CD4-positive, alpha-beta T cell treated with Interferon alpha-2 for 1 hour (primary cell): ENCODE results near the gene FGF2.
"Not testable (repeated sequence)": the region's sequence is repeated elsewhere in the genome, so short reads cannot be mapped to it uniquely, and the experiment has no call there.

Experiments
- DNase-seq, 2 donors: peaks; one replicate each; pipeline ENCODE4 v3.0.0-alpha.2; 2020 to 2022

FGF2 gene

DNA sequence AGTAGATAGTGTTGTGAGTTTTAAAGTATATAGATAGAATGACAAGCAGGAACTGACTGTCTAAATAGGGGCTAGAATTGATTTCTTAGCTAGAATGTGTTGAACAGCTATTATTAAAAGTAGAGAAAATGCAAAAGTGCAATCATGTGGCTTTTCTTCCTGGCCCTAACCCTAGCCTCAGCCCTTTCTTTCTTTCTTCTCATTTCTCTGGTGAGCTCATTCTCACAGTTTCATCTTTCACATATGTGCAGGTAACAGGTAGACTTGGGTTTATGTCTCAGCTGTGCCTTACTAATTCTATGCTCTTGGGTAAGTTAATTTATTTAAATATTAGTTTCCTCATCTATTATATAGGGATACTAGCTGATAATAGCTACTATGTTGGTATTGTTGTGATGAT, 24.9 kb downstream of the FGF2 start:
- no peak for DNase-seq

DNA sequence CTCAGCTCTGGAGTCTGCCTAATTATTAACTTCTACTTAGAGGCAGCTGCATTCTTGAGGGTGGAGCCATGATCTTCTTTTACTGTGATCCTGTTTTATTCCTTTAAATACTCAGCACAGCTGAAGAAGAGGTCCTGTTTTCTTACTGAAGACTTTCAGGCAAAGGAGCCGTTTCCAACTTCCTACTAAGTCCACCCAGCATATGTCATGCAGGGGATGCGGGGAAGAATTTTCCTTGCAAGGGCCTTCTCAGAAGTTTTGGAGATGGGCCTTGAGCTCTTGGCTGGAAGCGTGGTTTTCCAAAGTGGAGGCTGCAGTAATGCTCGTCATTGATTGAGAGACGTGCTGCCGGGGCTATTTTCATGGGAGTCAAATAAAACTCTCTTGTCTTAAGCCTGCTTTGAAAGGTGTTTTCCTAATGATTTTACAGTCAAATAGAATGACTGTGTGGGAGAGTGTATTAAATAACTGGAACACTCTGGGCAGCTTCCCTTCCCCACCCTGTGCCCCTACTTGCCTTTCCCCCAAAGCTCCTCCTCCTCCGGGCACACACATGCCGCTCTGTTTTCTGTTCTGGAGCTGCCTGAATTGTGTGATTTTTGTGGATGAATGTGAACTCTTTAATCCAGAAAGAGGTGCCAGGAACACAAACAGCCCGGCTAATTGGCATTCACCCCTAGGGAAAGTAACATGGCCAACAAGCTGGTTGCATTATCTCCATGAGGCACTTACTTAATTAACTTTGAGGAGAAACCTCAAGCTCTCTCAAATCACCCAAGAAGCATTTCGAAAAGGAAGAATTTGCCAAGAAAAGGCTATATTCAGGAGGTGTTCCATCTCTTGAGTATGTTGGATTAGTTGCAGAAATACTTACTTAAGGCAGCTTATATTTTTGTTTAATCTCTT, 28.1 kb downstream of the FGF2 start:
- DNase-seq: no peak

DNA sequence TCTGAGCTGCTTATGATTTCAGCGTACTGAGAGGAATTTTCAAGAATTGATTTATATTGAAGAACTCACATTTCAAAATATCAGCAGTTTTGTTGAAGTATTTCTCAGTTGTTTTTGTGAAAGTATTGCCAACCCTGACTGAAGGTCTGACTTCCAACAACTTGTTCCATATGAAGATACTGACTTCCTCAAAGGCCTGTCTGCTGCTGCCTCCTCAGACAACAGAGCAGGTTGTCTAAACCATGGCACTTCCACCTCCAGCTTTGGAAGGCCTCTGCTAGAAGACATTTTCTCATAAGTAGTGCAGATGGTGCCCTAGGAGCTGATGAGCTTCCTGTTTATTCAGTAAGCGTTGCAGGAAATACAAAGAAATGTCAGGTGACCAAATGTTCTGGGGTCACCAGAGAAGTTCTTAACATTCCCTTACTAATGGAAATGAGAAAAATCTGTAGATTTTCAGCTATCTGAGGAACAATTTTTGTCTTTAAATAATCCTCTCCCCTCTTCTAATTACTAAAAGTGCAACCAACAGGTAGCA, 28.8 kb downstream of the FGF2 start:
- no peak for DNase-seq

DNA sequence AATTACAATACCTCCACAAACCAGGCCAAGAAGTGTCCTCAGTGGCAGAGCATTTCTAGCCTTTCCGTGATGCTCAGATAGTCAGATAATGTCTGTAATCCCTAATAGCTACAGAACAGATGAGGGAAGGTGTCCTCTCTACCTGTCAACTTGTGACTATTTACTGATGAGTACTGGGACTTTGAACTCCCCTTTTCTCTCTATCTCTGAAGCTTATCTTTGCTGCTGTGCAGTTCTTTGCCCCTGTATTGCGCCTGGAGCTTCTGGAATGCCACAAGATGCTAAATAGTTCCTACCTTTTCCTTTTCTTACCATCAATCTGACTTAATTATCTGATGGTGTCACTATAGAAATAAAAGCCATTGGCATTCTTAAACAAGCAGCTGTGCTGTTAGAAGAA, 30.5 kb downstream of the FGF2 start:
- no peak for DNase-seq

DNA sequence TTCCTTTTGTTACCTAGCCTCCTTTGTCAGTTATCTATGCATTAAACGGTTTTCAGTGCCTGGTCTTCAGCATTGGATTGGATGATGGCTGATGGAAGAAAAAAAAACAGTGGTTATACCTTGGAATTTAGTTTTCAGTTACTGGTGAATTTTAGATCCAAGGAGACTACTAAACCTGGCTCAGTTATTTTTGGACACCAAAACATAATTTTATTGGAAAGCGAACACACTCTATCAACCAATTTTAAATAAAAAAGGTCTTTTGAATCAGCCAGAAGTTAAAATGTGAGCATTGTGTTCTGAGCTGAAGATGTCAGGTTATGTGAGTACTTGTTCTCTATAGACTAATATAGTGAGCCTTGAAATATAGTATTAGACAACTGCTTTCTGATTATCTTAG, 32.1 kb downstream of the FGF2 start:
- DNase-seq: no peak

GRCh38 chr4:122861172-122861943, 34.7 kb downstream of the FGF2 start:
- DNase-seq: no peak

- no peak for DNase-seq
Measured at GRCh38 chr4:122863639-122864038, 37.0 kb downstream of the FGF2 start.

GRCh38 chr4:122865425-122865824, 38.8 kb downstream of the FGF2 start:
- no peak for DNase-seq

- DNase-seq: not testable (repeated sequence)
Measured at GRCh38 chr4:122868235-122868634, 41.6 kb downstream of the FGF2 start.

- no peak for DNase-seq
Measured at GRCh38 chr4:122873146-122873545, 46.5 kb downstream of the FGF2 start.

DNA sequence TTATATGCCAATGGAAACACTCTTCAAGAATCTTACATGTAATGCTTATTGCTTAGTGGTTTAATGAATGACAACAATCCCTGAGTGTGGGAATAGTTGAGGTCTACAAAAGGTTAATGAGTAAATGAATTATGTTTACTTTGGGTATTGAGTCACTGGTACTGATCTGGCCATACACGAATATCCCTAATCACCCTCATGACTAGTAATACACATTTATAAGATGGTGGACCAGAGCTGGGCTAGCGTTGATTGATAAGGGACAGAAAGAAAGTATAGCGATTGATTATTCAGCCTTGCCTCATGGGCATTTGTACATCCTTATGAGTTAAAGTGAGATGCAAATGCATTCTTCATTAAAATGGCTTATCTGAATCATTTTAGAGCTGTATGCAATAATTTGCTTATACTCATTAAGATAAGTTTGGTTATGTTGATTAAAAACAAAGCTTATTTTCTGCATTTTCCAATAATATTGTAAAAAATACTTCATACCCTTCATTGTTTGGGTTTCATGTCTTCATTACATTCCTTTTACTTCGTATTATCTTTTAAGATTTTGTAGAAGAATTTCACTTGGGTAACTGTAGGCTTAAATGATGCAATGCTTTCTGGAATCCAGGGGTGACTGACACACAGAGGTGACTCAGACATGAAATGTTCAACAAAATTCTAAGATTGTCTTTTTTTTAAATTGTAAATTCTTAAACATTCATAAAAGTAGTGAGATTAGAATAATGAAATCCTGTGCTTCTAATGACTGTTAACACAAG, 47.4 kb downstream of the FGF2 start:
- no peak for DNase-seq

- no peak for DNase-seq
Measured at GRCh38 chr4:122875949-122876348, 49.3 kb downstream of the FGF2 start.

- DNase-seq: no peak
Measured at GRCh38 chr4:122876456-122876855, 49.8 kb downstream of the FGF2 start.

DNA sequence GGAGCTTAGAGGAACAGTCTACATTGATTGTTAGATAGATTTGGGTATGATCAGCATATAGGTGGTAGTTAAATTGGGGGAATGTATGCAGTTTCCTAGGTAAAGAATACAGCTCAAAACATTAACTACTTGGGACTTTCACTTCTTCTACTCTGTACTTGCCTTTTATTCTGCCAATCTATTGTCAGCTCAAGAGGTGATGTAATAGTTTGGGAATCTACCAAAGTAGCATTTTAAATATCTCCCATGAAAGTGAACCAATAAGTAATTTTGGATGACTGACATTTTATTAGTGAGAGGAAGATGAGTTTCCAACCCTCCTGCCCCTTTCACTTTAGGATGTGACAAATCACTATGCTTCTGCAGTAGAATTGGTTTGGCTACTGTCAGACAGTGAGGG, 52.4 kb downstream of the FGF2 start:
- DNase-seq: no peak

DNA sequence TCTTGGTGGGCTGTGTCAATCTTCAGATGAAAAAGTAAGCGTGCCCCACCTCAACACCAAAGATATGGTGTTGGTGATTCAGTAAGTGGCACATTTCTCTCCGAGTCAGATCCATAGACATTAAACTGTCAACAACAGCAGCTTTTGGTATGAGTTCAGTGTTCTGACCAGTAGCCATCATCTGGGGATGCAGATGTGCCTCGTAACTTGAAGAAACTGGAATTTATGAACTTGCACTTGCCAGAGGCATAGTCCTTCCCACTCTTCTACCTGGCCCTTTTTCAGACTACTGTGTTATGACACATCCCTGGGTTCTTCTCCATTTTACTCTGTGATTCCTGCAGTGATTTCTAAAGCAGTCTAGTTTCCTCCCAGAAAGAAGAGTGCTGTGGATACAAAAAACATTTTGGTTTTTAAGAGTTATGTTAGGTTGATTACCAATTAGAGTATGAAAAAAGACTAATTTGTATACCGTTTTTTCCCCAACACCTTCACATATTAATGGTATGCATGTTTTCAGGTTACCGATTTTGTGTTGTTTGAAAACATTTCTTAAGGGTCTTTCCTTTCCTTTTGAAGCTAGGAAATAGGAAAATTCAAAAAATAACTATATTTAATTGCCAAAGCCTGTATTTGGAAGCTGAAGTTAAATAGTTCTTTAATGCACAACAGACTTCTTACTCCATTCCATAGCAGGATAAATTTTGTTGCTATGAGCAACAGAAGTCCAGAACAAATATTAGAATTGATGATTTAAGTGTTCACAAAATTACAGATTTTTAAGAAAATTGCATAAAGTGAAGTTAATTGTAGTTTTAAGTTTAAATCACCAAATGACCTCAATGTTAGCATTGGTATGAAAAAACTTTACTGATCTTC, 56.5 kb downstream of the FGF2 start:
- no peak for DNase-seq

DNA sequence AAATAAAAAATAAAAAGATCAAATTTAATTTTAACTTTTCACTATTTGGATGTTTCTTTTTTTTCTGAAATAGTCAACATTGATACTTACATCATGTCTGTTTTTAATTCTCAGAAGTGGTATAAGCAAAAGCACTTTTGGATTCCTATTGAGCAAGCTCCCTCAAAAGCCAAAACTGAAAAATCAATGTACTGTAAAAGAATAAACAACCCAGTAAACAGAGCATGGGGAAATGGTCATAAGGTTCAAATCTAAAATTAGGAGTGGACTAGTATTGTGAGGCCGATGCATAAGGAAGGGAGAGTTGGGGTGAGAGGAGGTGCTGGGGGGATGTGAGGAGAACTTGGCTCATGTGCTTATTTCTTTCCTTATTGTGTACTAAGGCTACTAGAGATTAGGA, 57.9 kb downstream of the FGF2 start:
- DNase-seq: no peak

DNA sequence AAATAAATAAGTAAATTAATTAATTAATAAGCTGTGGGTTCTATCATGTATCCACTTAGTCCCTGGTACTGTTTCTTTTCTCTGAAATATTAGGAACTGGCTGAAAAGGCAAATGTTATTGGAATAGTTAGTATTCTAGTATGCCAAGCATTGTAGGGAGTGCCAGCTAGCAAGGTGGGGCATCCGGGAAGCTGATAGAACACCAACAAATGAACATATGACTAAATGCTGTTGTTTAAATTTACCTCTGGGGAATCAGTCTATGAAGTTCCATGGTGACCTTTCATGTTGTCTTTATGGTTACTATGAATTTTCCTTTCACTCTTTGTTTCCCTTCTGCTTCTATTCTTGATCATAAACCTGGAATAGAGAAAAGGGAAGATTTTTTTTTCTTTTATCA, 63.1 kb downstream of the FGF2 start:
- no peak for DNase-seq

GRCh38 chr4:122890147-122890795, 63.6 kb downstream of the FGF2 start:
- no peak for DNase-seq

DNA sequence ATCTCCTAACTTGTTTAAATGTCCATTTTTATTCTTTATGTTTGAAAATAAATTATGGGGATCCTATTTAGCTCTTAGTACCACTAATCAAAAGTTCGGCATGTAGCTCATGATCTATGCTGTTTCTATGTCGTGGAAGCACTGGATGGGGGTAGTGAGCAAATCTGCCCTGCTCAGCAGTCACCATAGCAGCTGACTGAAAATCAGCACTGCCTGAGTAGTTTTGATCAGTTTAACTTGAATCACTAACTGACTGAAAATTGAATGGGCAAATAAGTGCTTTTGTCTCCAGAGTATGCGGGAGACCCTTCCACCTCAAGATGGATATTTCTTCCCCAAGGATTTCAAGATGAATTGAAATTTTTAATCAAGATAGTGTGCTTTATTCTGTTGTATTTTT, 68.2 kb downstream of the FGF2 start:
- DNase-seq: no peak

GRCh38 chr4:122895336-122895995, 68.8 kb downstream of the FGF2 start:
- DNase-seq: no peak

GRCh38 chr4:122896270-122896669, 69.6 kb downstream of the FGF2 start:
- no peak for DNase-seq
